ENCODE results near the gene PDZD2.
A peak's percentile ranks its signal among the peaks of the same experiment; 100 is the strongest.
"Not testable (repeated sequence)": the region's sequence is repeated elsewhere in the genome, so short reads cannot be mapped to it uniquely, and the experiment has no call there.

PDZD2 gene

GRCh38 chr5:32014096-32014745, 375.3 kb downstream of the PDZD2 start:
- DNase-seq (ENCODE audit: low spot score): no peak

- not testable (repeated sequence) for DNase-seq (ENCODE audit: low spot score)
Observed at GRCh38 chr5:32015262-32015661, 376.3 kb downstream of the PDZD2 start.

GRCh38 chr5:32017692-32018367, 378.9 kb downstream of the PDZD2 start:
- no peak for DNase-seq (ENCODE audit: low spot score)

- DNase-seq (ENCODE audit: low spot score): no peak
Observed at GRCh38 chr5:32018476-32019436, 379.8 kb downstream of the PDZD2 start.

GRCh38 chr5:32020271-32020670, 381.3 kb downstream of the PDZD2 start:
- no peak for DNase-seq (ENCODE audit: low spot score)

- DNase-seq (ENCODE audit: low spot score): no peak
Observed at GRCh38 chr5:32020946-32021345, 382.0 kb downstream of the PDZD2 start.

- DNase-seq (ENCODE audit: low spot score): peak; percentile 44
Observed at GRCh38 chr5:32021771-32022170, 382.8 kb downstream of the PDZD2 start.

- no peak for DNase-seq (ENCODE audit: low spot score)
Observed at GRCh38 chr5:32022638-32023037, 383.7 kb downstream of the PDZD2 start.

- DNase-seq (ENCODE audit: low spot score): no peak
Observed at GRCh38 chr5:32023816-32024215, 384.9 kb downstream of the PDZD2 start.

- no peak for DNase-seq (ENCODE audit: low spot score)
Observed at GRCh38 chr5:32024751-32025150, 385.8 kb downstream of the PDZD2 start.

- no peak for DNase-seq (ENCODE audit: low spot score)
Observed at GRCh38 chr5:32027093-32027716, 388.3 kb downstream of the PDZD2 start.

- DNase-seq (ENCODE audit: low spot score): peak; percentile 87
Observed at GRCh38 chr5:32027717-32028458, 389.0 kb downstream of the PDZD2 start.

GRCh38 chr5:32029261-32029660, 390.3 kb downstream of the PDZD2 start:
- no peak for DNase-seq (ENCODE audit: low spot score)

GRCh38 chr5:32029781-32030180, 390.9 kb downstream of the PDZD2 start:
- DNase-seq (ENCODE audit: low spot score): no peak

GRCh38 chr5:32030222-32030621, 391.3 kb downstream of the PDZD2 start:
- no peak for DNase-seq (ENCODE audit: low spot score)

- DNase-seq (ENCODE audit: low spot score): no peak
Observed at GRCh38 chr5:32030686-32031085, 391.8 kb downstream of the PDZD2 start.

- no peak for DNase-seq (ENCODE audit: low spot score)
Observed at GRCh38 chr5:32031089-32031488, 392.2 kb downstream of the PDZD2 start.

- DNase-seq (ENCODE audit: low spot score): no peak
Observed at GRCh38 chr5:32038523-32038922, 399.6 kb downstream of the PDZD2 start.

- not testable (repeated sequence) for DNase-seq (ENCODE audit: low spot score)
Observed at GRCh38 chr5:32039133-32039532, 400.2 kb downstream of the PDZD2 start.

GRCh38 chr5:32039601-32040000, 400.7 kb downstream of the PDZD2 start:
- not testable (repeated sequence) for DNase-seq (ENCODE audit: low spot score)

- not testable (repeated sequence) for DNase-seq (ENCODE audit: low spot score)
Observed at GRCh38 chr5:32040181-32040695, 401.3 kb downstream of the PDZD2 start.

All from pons (tissue), 1 donor.